Lower leg skin (tissue), 4 donors: ENCODE results near the gene THSD4. TPM values are rescaled to one million over a fixed set of nuclear protein-coding genes. Genes with fewer than 3 reads are reported as not detected.

Experiments used
- DNase-seq, 2 donors: peaks; one replicate each; pipeline ENCODE4 v3.0.0-alpha.2; 2019; ENCODE audit warnings: low spot score in 2 of 2
- H3K4me3 ChIP-seq: fragments of 200-600 bp; sonication (generic); 2 replicates; pipeline ENCODE4 v1.5.1; 2017; ENCODE audit warnings: mild to moderate bottlenecking, low read depth; ENCODE audit not compliant: poor library complexity, severe bottlenecking
- CTCF ChIP-seq, 3 donors: fragments of 450-650 bp; IDR thresholded peaks; one replicate each; pipeline ENCODE4 v1.5.1; 2016; ENCODE audit warnings: antibody characterized with exemption in 3 of 3, mild to moderate bottlenecking in 3 of 3, moderate library complexity in 2 of 3
- POLR2A ChIP-seq, 2 donors: fragments of 450-650 bp; IDR thresholded peaks; one replicate each; pipeline ENCODE4 v1.6.1; 2016 to 2017; ENCODE audit warnings: antibody characterized with exemption in 2 of 2, mild to moderate bottlenecking in 1 of 2, moderate library complexity in 1 of 2
- WGBS, 2 donors: methylation state at CpG; one replicate each; pipeline ENCODE4 v1.1.5; 2018; 5-methylcytosine and 5-hydroxymethylcytosine counted together
- intact Hi-C: fragments of 100-400 bp; cut with DNase I; formaldehyde crosslinking; loops from one replicate; pipeline ENCODE4 v1.15.0; 2023; ENCODE audit warnings: low total_unique reads
- total RNA-seq, 4 donors: library from RNA; depleted of rRNA; stranded (reverse); fragments of >200 nt; gene quantifications; one replicate each; pipeline ENCODE4 v1.1.0, GENCODE V29; 2016

The THSD4 gene
- 10 to 100 TPM in 3 of 4 donors, 1 to 10 TPM in 1; 9.3 to 39.2 (median 32.8) TPM for total RNA-seq

DNA sequence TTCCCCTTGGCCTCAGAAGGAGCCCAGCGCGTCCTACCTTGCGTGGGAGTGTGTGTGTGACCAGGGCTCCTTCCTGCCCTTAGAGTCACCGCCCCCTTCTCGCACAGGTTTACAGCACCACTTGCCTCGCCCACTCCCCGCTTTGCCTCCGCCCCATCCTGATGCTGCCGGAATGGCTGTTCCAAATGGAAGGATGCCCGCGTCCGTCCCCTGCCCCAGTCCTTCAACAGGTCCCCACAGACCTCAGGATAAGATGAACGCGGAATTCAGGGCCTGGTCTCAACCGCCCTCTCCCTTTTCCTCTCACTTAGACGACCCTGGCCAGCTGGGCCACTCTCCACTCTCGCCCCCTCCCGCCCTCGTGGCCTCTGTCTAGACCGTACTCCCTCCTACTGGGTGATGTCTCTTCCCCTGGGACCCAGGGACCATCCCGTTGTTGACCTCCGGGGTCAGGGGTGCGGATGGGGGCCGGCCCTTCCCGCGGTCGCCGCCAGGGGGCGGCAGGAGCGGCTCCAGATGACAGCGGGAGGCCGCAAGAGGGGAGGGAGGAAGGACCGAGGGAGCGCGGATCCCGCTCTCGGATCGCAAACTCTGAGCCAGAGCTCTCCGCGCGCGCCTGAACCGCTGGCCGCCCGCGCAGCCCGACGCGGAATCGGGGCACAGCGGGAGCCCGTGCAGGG is at the start of gene THSD4:
Gene THSD4 (plus strand): TSS at position 585 of the 680 bp plus-strand sequence.
- peak; percentile 36 to 92 for DNase-seq

GRCh38 chr15:71066983-71067382 is 48.3 kb upstream of the THSD4 start:
- no peak for DNase-seq
- H3K4me3 ChIP-seq = no peak overlapping the region
- WGBS, 2 donors = 84 to 89% methylated on average over 5 of the region's 5 CpGs
- TF ChIP-seq CTCF (IDR thresholded peaks at IDR 0.05) (no peak), POLR2A (IDR thresholded peaks at IDR 0.05) (no peak)
- intact Hi-C loops = no loop called here

More for the DNA sequence above, at the start of gene THSD4:
- peak within 1 kb of the TSS; percentile 21 for H3K4me3 ChIP-seq
- intact Hi-C loops = loop anchor here (5.0 kb wide), 1 partner anchor 327 kb away; no protein-coding TSS in a partner anchor
- 16 to 17% methylated on average over 37 to 49 of the region's 52 CpGs for WGBS, 2 donors
- TF ChIP-seq POLR2A (IDR thresholded peaks at IDR 0.05) (no peak), CTCF (IDR thresholded peaks at IDR 0.05) (peak in 1 of 3 donors; percentile 79)

- TF ChIP-seq POLR2A (IDR thresholded peaks at IDR 0.05) = no peak
- no peak for TF ChIP-seq CTCF (IDR thresholded peaks at IDR 0.05)
- WGBS, 2 donors = 32 to 55% methylated on average over 2 of the region's 2 CpGs
- no peak for DNase-seq
- H3K4me3 ChIP-seq = no peak overlapping the region
- intact Hi-C loops = no loop called here
Observed at GRCh38 chr15:71069693-71070092, 45.6 kb upstream of the THSD4 start.

GRCh38 chr15:71071529-71071928 is 43.7 kb upstream of the THSD4 start:
- no peak overlapping the region for H3K4me3 ChIP-seq
- no peak for DNase-seq
- TF ChIP-seq CTCF (IDR thresholded peaks at IDR 0.05) (no peak), POLR2A (IDR thresholded peaks at IDR 0.05) (no peak)
- intact Hi-C loops = no loop called here

GRCh38 chr15:71072423-71072822 is 42.8 kb upstream of the THSD4 start:
- WGBS, 2 donors = 96% methylated on average over 6 of the region's 6 CpGs
- no peak overlapping the region for H3K4me3 ChIP-seq
- TF ChIP-seq CTCF (IDR thresholded peaks at IDR 0.05) = no peak
- no peak for TF ChIP-seq POLR2A (IDR thresholded peaks at IDR 0.05)
- intact Hi-C loops = no loop called here
- no peak for DNase-seq
